IMR-90 (cell line): ENCODE measurements around the gene HOXD3. TPM values are rescaled to one million over a fixed set of nuclear protein-coding genes. Genes with fewer than 3 reads are reported as not detected.

Experiments
- ATAC-seq: fragments of 200-7000 bp; cut with Tn5 transposase; 2 replicates; pipeline ENCODE4 v1.9.1; 2020; ENCODE audit warnings: low read depth, mild to moderate bottlenecking, moderate library complexity
- BruUV-seq: library from RNA; stranded (reverse); fragments of 400-500 nt; replicated peaks from 2 replicates; lab custom pipeline; 2021; lab: Mats Ljungman, UMichigan
- CTCF ChIA-PET: fragments of 300-600 bp; formaldehyde crosslinking; extraction: SDS; loops from one replicate; lab custom pipeline; 2021; ENCODE audit warnings: antibody characterized with exemption; lab: Yijun Ruan, JAX
- POLR2A ChIA-PET: fragments of 300-600 bp; sonication (Branson Sonifier 250); formaldehyde crosslinking; loops from one replicate; lab custom pipeline; 2022; ENCODE audit warnings: antibody characterized with exemption; ENCODE audit not compliant: unreplicated experiment; lab: Charles Lee
- DNase-seq: peaks from one replicate; pipeline ENCODE4 v3.0.0; 2013
- H2AFZ ChIP-seq: replicated peaks from 2 replicates; pipeline ENCODE3; 2013; ENCODE audit warnings: low read length, mild to moderate bottlenecking; ENCODE audit not compliant: poor library complexity
- H2AK5ac ChIP-seq: 2 replicates; pipeline ENCODE4 v1.6.1; 2013; ENCODE audit warnings: low read depth, low read length, inconsistent platforms
- H2AK9ac ChIP-seq: replicated peaks from 2 replicates; pipeline ENCODE3; 2013; ENCODE audit warnings: mild to moderate bottlenecking, low read depth, low read length, moderate library complexity; ENCODE audit not compliant: poor library complexity
- H2BK120ac ChIP-seq: 2 replicates; pipeline ENCODE4 v1.6.1; 2013; ENCODE audit warnings: low read depth, low read length, inconsistent platforms
- H2BK15ac ChIP-seq: 3 replicates; pipeline ENCODE4 v1.6.1; 2013; ENCODE audit warnings: low read depth, low read length, inconsistent platforms
- H2BK20ac ChIP-seq: 2 replicates; pipeline ENCODE4 v1.6.1; 2013; ENCODE audit warnings: low read depth, mild to moderate bottlenecking, inconsistent platforms, low read length, moderate library complexity
- H2BK5ac ChIP-seq: 2 replicates; pipeline ENCODE4 v1.6.1; 2013; ENCODE audit warnings: mild to moderate bottlenecking, low read depth, low read length, inconsistent platforms; ENCODE audit not compliant: poor library complexity, severe bottlenecking
- H3K14ac ChIP-seq: replicated peaks from 2 replicates; pipeline ENCODE4 v1.6.1; 2013; ENCODE audit warnings: low read depth, low read length, inconsistent platforms
- H3K18ac ChIP-seq: 2 replicates; pipeline ENCODE4 v1.6.1; 2013; ENCODE audit warnings: low read depth, low read length, control low read depth
- H3K23ac ChIP-seq: 2 replicates; pipeline ENCODE4 v1.6.1; 2013; ENCODE audit warnings: low read depth, low read length, inconsistent platforms
- H3K27ac ChIP-seq: 2 replicates; pipeline ENCODE4 v1.5.1; 2013; ENCODE audit warnings: mild to moderate bottlenecking, control low read depth, low read length; ENCODE audit not compliant: insufficient read depth
- H3K27me3 ChIP-seq: 2 replicates; pipeline ENCODE4 v1.6.1; 2013; ENCODE audit warnings: low read length; ENCODE audit not compliant: control insufficient read depth, insufficient read depth
- H3K36me3 ChIP-seq: 2 replicates; pipeline ENCODE4 v1.6.1; 2013; ENCODE audit warnings: low read length, mixed read lengths; ENCODE audit not compliant: control insufficient read depth, insufficient read depth
- H3K4ac ChIP-seq: 2 replicates; pipeline ENCODE4 v1.6.1; 2013; ENCODE audit warnings: low read depth, low read length, inconsistent platforms
- H3K4me1 ChIP-seq: 2 replicates; pipeline ENCODE4 v1.6.1; 2013; ENCODE audit warnings: low read length, mixed read lengths; ENCODE audit not compliant: control insufficient read depth, insufficient read depth
- H3K4me2 ChIP-seq: 2 replicates; pipeline ENCODE4 v1.6.1; 2013; ENCODE audit warnings: low read depth, mild to moderate bottlenecking, control low read depth, low read length, moderate library complexity
- H3K4me3 ChIP-seq: 2 replicates; pipeline ENCODE4 v1.5.1; 2013; ENCODE audit warnings: low read depth, mild to moderate bottlenecking, control low read depth, low read length, moderate library complexity; ENCODE audit not compliant: insufficient read depth
- H3K56ac ChIP-seq: 2 replicates; pipeline ENCODE4 v1.6.1; 2013; ENCODE audit warnings: low read length, inconsistent platforms; ENCODE audit not compliant: insufficient read depth; ENCODE audit errors: extremely low read depth
- H3K79me1 ChIP-seq, 2 experiments: 2 replicates each; pipeline ENCODE4 v1.6.1; 2013; ENCODE audit warnings: low read length in 2 of 2, inconsistent platforms in 1 of 2, low read depth in 1 of 2
- H3K9ac ChIP-seq: 2 replicates; pipeline ENCODE4 v1.6.1; 2013; ENCODE audit warnings: low read depth, low read length, control low read depth
- H3K9me1 ChIP-seq: 2 replicates; pipeline ENCODE4 v1.6.1; 2013; ENCODE audit warnings: low read length, inconsistent platforms; ENCODE audit not compliant: insufficient read depth
- H3K9me3 ChIP-seq: 2 replicates; pipeline ENCODE4 v1.6.1; 2013; ENCODE audit warnings: low read length; ENCODE audit not compliant: control insufficient read depth, insufficient read depth
- H4K20me1 ChIP-seq: 2 replicates; pipeline ENCODE4 v1.6.1; 2013; ENCODE audit warnings: low read length, inconsistent platforms; ENCODE audit not compliant: insufficient read depth
- H4K5ac ChIP-seq: 2 replicates; pipeline ENCODE4 v1.6.1; 2013; ENCODE audit warnings: mild to moderate bottlenecking, low read depth, low read length, control low read depth
- H4K8ac ChIP-seq, 2 experiments: 2 replicates each; pipeline ENCODE4 v1.6.1; 2013; ENCODE audit warnings: low read depth in 2 of 2, low read length in 2 of 2, control low read depth in 1 of 2, inconsistent platforms in 1 of 2
- H4K91ac ChIP-seq: 2 replicates; pipeline ENCODE4 v1.6.1; 2013; ENCODE audit warnings: low read depth, low read length, inconsistent platforms; ENCODE audit not compliant: insufficient read depth
- CTCF ChIP-seq: conservative IDR thresholded peaks from 2 replicates; pipeline ENCODE4 v1.5.1; 2012; ENCODE audit warnings: mild to moderate bottlenecking, low read depth, low read length, improper control_type of control experiment
- MXI1 ChIP-seq: IDR thresholded peaks from 2 replicates; pipeline ENCODE4 v1.6.1; 2012; ENCODE audit warnings: low read depth, mild to moderate bottlenecking, low read length, moderate library complexity, borderline replicate concordance
- USF2 ChIP-seq: fragments of 150-350 bp; IDR thresholded peaks from 2 replicates; pipeline ENCODE4 v1.6.1; 2017; ENCODE audit warnings: mild to moderate bottlenecking, antibody characterized with exemption, low read length, low read depth
- WGBS, 2 experiments: methylation state at CpG; one replicate each; pipeline versions ENCODE4 v1.1.5 to v1.1.7; 2013; ENCODE audit warnings: missing lambda C conversion rate in 2 of 2; ENCODE audit not compliant: insufficient read length in 1 of 2; ENCODE audit errors: extremely low coverage in 2 of 2; 5-methylcytosine and 5-hydroxymethylcytosine counted together
- dilution Hi-C: fragments of 300-500 bp; cut with HindIII; formaldehyde crosslinking; loops from one replicate; pipeline ENCODE4 v1.14.3; 2018; ENCODE audit warnings: low sequenced_read_pairs; ENCODE audit not compliant: unreplicated experiment
- in situ Hi-C: fragments of 300-500 bp; cut with MboI; formaldehyde crosslinking; loops from 3 replicates; pipeline ENCODE4 v1.14.3; 2019; ENCODE audit warnings: low sequenced_read_pairs, inconsistent platforms, mixed read lengths
- intact Hi-C: fragments of 100-400 bp; cut with micrococcal nuclease; formaldehyde crosslinking; loops from 2 replicates; pipeline ENCODE4 v1.10.0; 2022
- polyA plus RNA-seq, 3 experiments: library from polyadenylated mRNA; depleted of rRNA; stranded (reverse); fragments of >200 nt; gene quantifications; 2 replicates each; pipeline ENCODE4 v1.2.3, GENCODE V29; 2012; ENCODE audit warnings: low replicate concordance in 1 of 3
- total RNA-seq: library from RNA; depleted of rRNA; stranded (reverse); fragments of >200 nt; gene quantifications from 2 replicates; pipeline ENCODE4 v1.2.3, GENCODE V29; 2012

The HOXD3 gene
- total and polyA plus RNA-seq, 2 of the 4 experiments (the other 2 are of a cell fraction), result not detected

- Histone ChIP-seq H3K36me3 (no peaks in the 10 kb centered on the region), H4K5ac (no peak overlapping the region), H2BK120ac (no peak overlapping the region), H3K4me1 (no peaks in the 10 kb centered on the region), H3K79me1 (no peaks in the 10 kb centered on the region), H4K8ac (no peak overlapping the region), H3K27ac (no peak overlapping the region), H3K4me3 (no peak overlapping the region), H3K9ac (no peak overlapping the region), H3K18ac (no peak overlapping the region), H3K4me2 (no peak overlapping the region), H3K14ac (no peak overlapping the region), H3K9me3 (no peaks in the 10 kb centered on the region), H3K27me3 (no peaks in the 10 kb centered on the region), H2AFZ (no peak overlapping the region), H2AK9ac (no peak overlapping the region), H2BK5ac (no peak overlapping the region), H3K9me1 (no peaks in the 10 kb centered on the region), H4K20me1 (no peaks in the 10 kb centered on the region), H3K23ac (no peak overlapping the region), H2BK20ac (no peak overlapping the region), H2BK15ac (no peak overlapping the region), H3K4ac (no peak overlapping the region), H2AK5ac (no peak overlapping the region), H4K91ac (no peak overlapping the region), H3K56ac (no peak overlapping the region)
- in situ Hi-C loops (no loop called here), intact Hi-C loops (no loop called here), dilution Hi-C loops (no loop called here)
- POLR2A ChIA-PET, result no interaction called here
- CTCF ChIA-PET, result no interaction called here
- BruUV-seq, result no TSS peak
- no peak for DNase-seq
- TF ChIP-seq CTCF, result no peak
- TF ChIP-seq USF2, result no peak
- no peak for TF ChIP-seq MXI1
- no CpG with 5 or more reads among the region's 1 CpG for WGBS, 2 experiments
- no peak for ATAC-seq
Observed at GRCh38 chr2:176211110-176211509, 54.0 kb downstream of the HOXD3 start.
